Astrocyte (in vitro differentiated cells and primary cell): ENCODE results near the gene TMEM225B. TPM values are rescaled to one million over a fixed set of nuclear protein-coding genes. Genes with fewer than 3 reads are reported as not detected.
"Not testable (repeated sequence)": the region's sequence is repeated elsewhere in the genome, so short reads cannot be mapped to it uniquely, and the experiment has no call there.

Source experiments
- DNase-seq: peaks from one replicate; pipeline ENCODE4 v3.0.0-alpha.2; 2010; ENCODE audit warnings: low read depth
- FAIRE-seq: peaks from 2 replicates; lab custom pipeline; 2011; peaks lifted over from hg19 to GRCh38; lab: Jason Lieb, UNC
- H2AFZ ChIP-seq: 2 replicates; pipeline ENCODE4 v1.6.0; 2012; ENCODE audit warnings: low read depth, low read length, inconsistent platforms
- H3K27ac ChIP-seq: 2 replicates; pipeline ENCODE4 v1.5.1; 2011; ENCODE audit warnings: low read depth, low read length, inconsistent platforms
- H3K27me3 ChIP-seq: 2 replicates; pipeline ENCODE4 v1.6.0; 2011; ENCODE audit warnings: low read length, inconsistent platforms; ENCODE audit not compliant: insufficient read depth
- H3K36me3 ChIP-seq: 2 replicates; pipeline ENCODE4 v1.5.1; 2011; ENCODE audit warnings: low read length, inconsistent platforms; ENCODE audit not compliant: insufficient read depth
- H3K4me1 ChIP-seq: 2 replicates; pipeline ENCODE4 v1.5.1; 2011; ENCODE audit warnings: low read length, inconsistent platforms; ENCODE audit not compliant: insufficient read depth
- H3K4me2 ChIP-seq: 2 replicates; pipeline ENCODE4 v1.6.0; 2012; ENCODE audit warnings: low read length, inconsistent platforms
- H3K4me3 ChIP-seq: 2 replicates; pipeline ENCODE4 v1.5.1; 2011; ENCODE audit warnings: low read depth, mild to moderate bottlenecking, low read length, inconsistent platforms; ENCODE audit not compliant: insufficient read depth
- H3K79me2 ChIP-seq: 2 replicates; pipeline ENCODE4 v1.6.0; 2012; ENCODE audit warnings: mild to moderate bottlenecking, low read length, inconsistent platforms; ENCODE audit not compliant: insufficient read depth
- H3K9ac ChIP-seq: 2 replicates; pipeline ENCODE4 v1.6.0; 2012; ENCODE audit warnings: mild to moderate bottlenecking, low read length, inconsistent platforms
- H3K9me3 ChIP-seq: 2 replicates; pipeline ENCODE4 v1.5.1; 2012; ENCODE audit warnings: low read depth, mild to moderate bottlenecking, low read length, inconsistent platforms; ENCODE audit not compliant: insufficient read depth
- H4K20me1 ChIP-seq: 2 replicates; pipeline ENCODE4 v1.6.0; 2012; ENCODE audit warnings: low read length, inconsistent platforms; ENCODE audit not compliant: insufficient read depth
- H3K27ac Mint-ChIP-seq: one replicate; pipeline ENCODE4 v1.8.0; 2021; ENCODE audit warnings: mild to moderate bottlenecking, mixed read lengths; ENCODE audit not compliant: unreplicated experiment
- H3K27me3 Mint-ChIP-seq: one replicate; pipeline ENCODE4 v1.8.0; 2021; ENCODE audit warnings: low read depth, mixed read lengths; ENCODE audit not compliant: unreplicated experiment
- H3K36me3 Mint-ChIP-seq: one replicate; pipeline ENCODE4 v1.8.0; 2021; ENCODE audit warnings: low read depth, mixed read lengths; ENCODE audit not compliant: unreplicated experiment
- H3K4me1 Mint-ChIP-seq: one replicate; pipeline ENCODE4 v1.8.0; 2021; ENCODE audit warnings: low read depth, mixed read lengths; ENCODE audit not compliant: unreplicated experiment
- H3K4me3 Mint-ChIP-seq: one replicate; pipeline ENCODE4 v1.8.0; 2021; ENCODE audit warnings: mild to moderate bottlenecking, moderate library complexity, mixed read lengths; ENCODE audit not compliant: unreplicated experiment
- H3K9me3 Mint-ChIP-seq: one replicate; pipeline ENCODE4 v1.8.0; 2021; ENCODE audit warnings: mild to moderate bottlenecking, mixed read lengths; ENCODE audit not compliant: unreplicated experiment
- EZH2 ChIP-seq: IDR thresholded peaks from 2 replicates; pipeline ENCODE4 v1.6.1; 2012; ENCODE audit warnings: mild to moderate bottlenecking, low read length, inconsistent platforms; ENCODE audit not compliant: insufficient read depth
- total RNA-seq: library from RNA; stranded (reverse); gene quantifications from 2 replicates; pipeline ENCODE4 v1.2.1, GENCODE V29; 2021
- TF ChIP-seq, protein P1 (sequence below): IDR thresholded peaks from 2 replicates; pipeline ENCODE4 v1.5.1; 2011; ENCODE audit warnings: low read depth, mild to moderate bottlenecking, inconsistent platforms, low read length, moderate library complexity; ENCODE audit not compliant: insufficient read depth

TMEM225B gene
- total RNA-seq, 1 donor from 2014 or later: 0.23 TPM

DNA sequence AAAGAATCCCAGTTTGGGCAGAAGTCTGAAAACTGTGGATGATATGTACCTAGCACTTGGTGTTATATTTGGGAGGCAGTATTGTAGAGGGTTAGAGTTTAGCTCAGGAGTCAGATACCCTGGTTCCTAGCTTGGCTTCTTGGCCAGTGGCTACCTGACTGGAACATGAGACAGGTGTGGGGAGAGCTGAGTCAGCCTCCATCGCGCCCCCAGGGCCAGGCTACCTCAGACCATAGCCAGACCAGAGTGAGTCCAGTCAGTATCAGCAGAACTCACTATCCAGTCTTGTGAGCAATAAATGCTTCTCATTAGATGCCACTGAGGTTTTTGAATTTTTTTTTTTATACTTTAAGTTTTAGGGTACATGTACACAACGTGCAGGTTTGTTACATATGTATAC, 55.7 kb downstream of the TMEM225B start:
- no peak for FAIRE-seq
- H3K79me2 ChIP-seq: no peaks in the 10 kb centered on the region
- H3K9me3 Mint-ChIP-seq: no peaks in the 10 kb centered on the region

DNA sequence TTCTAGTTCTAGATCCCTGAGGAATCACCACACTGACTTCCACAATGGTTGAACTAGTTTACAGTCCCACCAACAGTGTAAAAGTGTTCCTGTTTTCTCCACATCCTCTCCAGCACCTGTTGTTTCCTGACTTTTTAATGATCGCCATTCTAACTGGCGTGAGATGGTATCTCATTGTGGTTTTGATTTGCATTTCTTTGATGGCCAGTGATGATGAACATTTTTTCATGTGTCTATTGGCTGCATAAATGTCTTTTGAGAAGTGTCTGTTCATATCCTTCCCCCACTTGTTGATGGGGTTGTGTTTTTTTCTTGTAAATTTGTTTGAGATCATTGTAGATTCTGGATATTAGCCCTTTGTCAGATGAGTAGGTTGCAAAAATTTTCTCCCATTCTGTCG, 56.6 kb downstream of the TMEM225B start:
- not testable (repeated sequence) for H4K20me1 ChIP-seq, H3K4me1 Mint-ChIP-seq, H3K4me3 Mint-ChIP-seq, H3K9me3 ChIP-seq, H3K36me3 Mint-ChIP-seq, H3K4me2 ChIP-seq, H3K79me2 ChIP-seq, FAIRE-seq, H3K9me3 Mint-ChIP-seq, H3K4me3 ChIP-seq, H3K36me3 ChIP-seq, H2AFZ ChIP-seq, DNase-seq, H3K27ac ChIP-seq, H3K9ac ChIP-seq, H3K27me3 Mint-ChIP-seq, H3K4me1 ChIP-seq, H3K27me3 ChIP-seq, H3K27ac Mint-ChIP-seq

More for the DNA sequence above, 55.7 kb downstream of the TMEM225B start:
- H4K20me1 ChIP-seq: no peaks in the 10 kb centered on the region
- H3K4me1 ChIP-seq: no peaks in the 10 kb centered on the region
- TF ChIP-seq EZH2: no peak
- TF ChIP-seq, protein P1, sequence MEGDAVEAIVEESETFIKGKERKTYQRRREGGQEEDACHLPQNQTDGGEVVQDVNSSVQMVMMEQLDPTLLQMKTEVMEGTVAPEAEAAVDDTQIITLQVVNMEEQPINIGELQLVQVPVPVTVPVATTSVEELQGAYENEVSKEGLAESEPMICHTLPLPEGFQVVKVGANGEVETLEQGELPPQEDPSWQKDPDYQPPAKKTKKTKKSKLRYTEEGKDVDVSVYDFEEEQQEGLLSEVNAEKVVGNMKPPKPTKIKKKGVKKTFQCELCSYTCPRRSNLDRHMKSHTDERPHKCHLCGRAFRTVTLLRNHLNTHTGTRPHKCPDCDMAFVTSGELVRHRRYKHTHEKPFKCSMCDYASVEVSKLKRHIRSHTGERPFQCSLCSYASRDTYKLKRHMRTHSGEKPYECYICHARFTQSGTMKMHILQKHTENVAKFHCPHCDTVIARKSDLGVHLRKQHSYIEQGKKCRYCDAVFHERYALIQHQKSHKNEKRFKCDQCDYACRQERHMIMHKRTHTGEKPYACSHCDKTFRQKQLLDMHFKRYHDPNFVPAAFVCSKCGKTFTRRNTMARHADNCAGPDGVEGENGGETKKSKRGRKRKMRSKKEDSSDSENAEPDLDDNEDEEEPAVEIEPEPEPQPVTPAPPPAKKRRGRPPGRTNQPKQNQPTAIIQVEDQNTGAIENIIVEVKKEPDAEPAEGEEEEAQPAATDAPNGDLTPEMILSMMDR: no peak
- peaks cover 2% of the 10 kb centered on the region for H3K4me1 Mint-ChIP-seq
- no peaks in the 10 kb centered on the region for H3K27me3 ChIP-seq
- no peak overlapping the region for H3K4me2 ChIP-seq
- no peak overlapping the region for H3K4me3 ChIP-seq
- H3K27ac ChIP-seq: no peak overlapping the region
- no peaks in the 10 kb centered on the region for H3K27me3 Mint-ChIP-seq
- H3K27ac Mint-ChIP-seq: no peak overlapping the region
- H3K36me3 Mint-ChIP-seq: peaks cover 7% of the 10 kb centered on the region
- no peak for DNase-seq
- H3K9me3 ChIP-seq: no peaks in the 10 kb centered on the region
- no peak overlapping the region for H3K9ac ChIP-seq
- no peaks in the 10 kb centered on the region for H3K36me3 ChIP-seq
- no peak overlapping the region for H3K4me3 Mint-ChIP-seq
- H2AFZ ChIP-seq: no peak overlapping the region

DNA sequence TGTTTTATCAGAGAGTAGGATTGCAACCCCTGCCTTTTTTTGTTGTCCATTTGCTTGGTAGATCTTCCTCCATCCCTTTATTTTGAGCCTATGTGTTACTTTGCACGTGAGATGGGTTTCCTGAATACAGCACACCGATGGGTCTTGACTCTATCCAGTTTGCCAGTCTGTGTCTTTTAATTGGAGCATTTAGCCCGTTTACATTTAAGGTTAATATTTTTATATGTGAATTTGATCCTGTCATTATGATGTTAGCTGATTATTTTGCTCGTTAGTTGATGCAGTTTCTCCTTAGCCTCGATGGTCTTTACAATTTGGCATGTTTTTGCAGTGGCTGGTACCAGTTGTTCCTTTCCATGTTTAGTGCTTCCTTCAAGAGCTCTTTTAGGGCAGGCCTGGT, 59.8 kb downstream of the TMEM225B start:
- H3K36me3 ChIP-seq, FAIRE-seq, H3K9ac ChIP-seq, H2AFZ ChIP-seq, H3K9me3 Mint-ChIP-seq, H3K4me1 ChIP-seq, H3K4me2 ChIP-seq, H3K79me2 ChIP-seq, H3K27ac ChIP-seq, H3K27me3 Mint-ChIP-seq, H3K4me1 Mint-ChIP-seq, H3K4me3 Mint-ChIP-seq, DNase-seq, H3K9me3 ChIP-seq, H3K4me3 ChIP-seq, H3K27ac Mint-ChIP-seq, H3K27me3 ChIP-seq, H4K20me1 ChIP-seq: not testable (repeated sequence)
- peaks cover 24% of the 10 kb centered on the region for H3K36me3 Mint-ChIP-seq

Other genes with a start within 250 kb of the TMEM225B start
- 170 and 175 TPM in 2 replicates for gene ARPC1B, start 223.5 kb upstream of the TMEM225B start, total RNA-seq
- 106 and 111 TPM in 2 replicates for gene PDAP1, start 189.7 kb upstream of the TMEM225B start, total RNA-seq
- gene BUD31, start 189.3 kb upstream of the TMEM225B start, total RNA-seq: 167 and 176 TPM in 2 replicates
- gene PTCD1, start 159.5 kb upstream of the TMEM225B start, total RNA-seq: 5.8 and 7.4 TPM in 2 replicates
- 42.8 and 46.8 TPM in 2 replicates for gene CPSF4, start 159.3 kb upstream of the TMEM225B start, total RNA-seq
- gene ATP5MF, start 132.1 kb upstream of the TMEM225B start, total RNA-seq: 307 and 329 TPM in 2 replicates
- gene ZNF789, start 125.4 kb upstream of the TMEM225B start, total RNA-seq: 18.3 and 21.7 TPM in 2 replicates
- 20.0 and 25.7 TPM in 2 replicates for gene ZNF394, start 98.0 kb upstream of the TMEM225B start, total RNA-seq
- gene ZKSCAN5, start 93.6 kb upstream of the TMEM225B start, total RNA-seq: 15.3 and 16.4 TPM in 2 replicates
- gene FAM200A, start 46.2 kb upstream of the TMEM225B start, total RNA-seq: 4.7 TPM in 2 replicates
- 54.1 and 59.7 TPM in 2 replicates for gene ZNF655, start 39.6 kb upstream of the TMEM225B start, total RNA-seq
- 13.3 and 14.6 TPM in 2 replicates for gene ZSCAN25, start 18.7 kb downstream of the TMEM225B start, total RNA-seq
- 0.07 TPM in 1 of 2 replicates, not detected in the other for gene CYP3A5, start 81.7 kb downstream of the TMEM225B start, total RNA-seq
- gene CYP3A7, start 136.9 kb downstream of the TMEM225B start, total RNA-seq: not detected in 2 replicates
- gene CYP3A4, start 185.9 kb downstream of the TMEM225B start, total RNA-seq: not detected in 2 replicates
- gene CYP3A43, start 229.7 kb downstream of the TMEM225B start, total RNA-seq: not detected in 2 replicates